HepG2 (cell line): ENCODE results near the gene ZNF813. TPM values are rescaled to one million over a fixed set of nuclear protein-coding genes. Genes with fewer than 3 reads are reported as not detected.
"Not testable (repeated sequence)": the region's sequence is repeated elsewhere in the genome, so short reads cannot be mapped to it uniquely, and the experiment has no call there.

Experiments used
- ATAC-seq: fragments of 200-7000 bp; cut with Tn5 transposase; 3 replicates; pipeline ENCODE4 v1.9.1; 2020; ENCODE audit warnings: mild to moderate bottlenecking, moderate library complexity
- BruUV-seq: library from RNA; stranded (reverse); fragments of 400-500 nt; replicated peaks from 2 replicates; lab custom pipeline; 2021; lab: Mats Ljungman, UMichigan
- CTCF ChIA-PET: fragments of 300-600 bp; formaldehyde crosslinking; extraction: SDS; loops from one replicate; lab custom pipeline; 2021; ENCODE audit warnings: low total read pairs, inconsistent platforms, low intra/inter-chr PET ratio; lab: Yijun Ruan, JAX
- POLR2A ChIA-PET: fragments of 350-600 bp; sonication (Branson Sonifier 250); formaldehyde crosslinking; loops from one replicate; lab custom pipeline; 2020; ENCODE audit warnings: antibody characterized with exemption, inconsistent platforms; lab: Yijun Ruan, JAX
- DNase-seq: peaks from one replicate; pipeline ENCODE4 v3.0.0-alpha.2; 2015; ENCODE audit warnings: low spot score
- FAIRE-seq: peaks from 3 replicates; lab custom pipeline; 2011; peaks lifted over from hg19 to GRCh38; lab: Jason Lieb, UNC
- H2AFZ ChIP-seq: one replicate; pipeline ENCODE4 v1.6.1; 2011; ENCODE audit warnings: low read length, inconsistent platforms
- H3K27ac ChIP-seq: fragments of 300-600 bp; 3 replicates; pipeline ENCODE4 v1.8.0; 2011; ENCODE audit warnings: mixed run types, mild to moderate bottlenecking, mixed read lengths, low read length, inconsistent platforms; ENCODE audit not compliant: insufficient read depth; ENCODE audit errors: extremely low read length
- H3K27me3 ChIP-seq, 2 experiments: fragments of 200-600 bp in 1 of 2; 2 replicates in 1 of 2; 3 replicates in 1 of 2; pipeline versions ENCODE4 v1.6.0 to v1.8.0; 2011; ENCODE audit warnings: low read length in 2 of 2, mild to moderate bottlenecking in 2 of 2, moderate library complexity in 2 of 2, inconsistent platforms in 1 of 2; ENCODE audit not compliant: insufficient read depth in 2 of 2, control insufficient read depth in 1 of 2
- H3K36me3 ChIP-seq, 2 experiments: fragments of 200-600 bp in 1 of 2; replicated peaks in 1 of 2; 2 replicates in 1 of 2; 3 replicates in 1 of 2; pipeline versions ENCODE4 v1.5.1 to v1.8.0; 2011; ENCODE audit warnings: low read length in 2 of 2, inconsistent platforms in 1 of 2; ENCODE audit not compliant: insufficient read depth in 2 of 2, control insufficient read depth in 1 of 2
- H3K4me1 ChIP-seq: 2 replicates; pipeline ENCODE4 v1.5.1; 2012; ENCODE audit warnings: low read length, inconsistent platforms; ENCODE audit not compliant: insufficient read depth
- H3K4me2 ChIP-seq: 2 replicates; pipeline ENCODE4 v1.6.0; 2011; ENCODE audit warnings: low read depth, low read length, inconsistent platforms
- H3K4me3 ChIP-seq, 3 experiments: fragments of 200-600 bp in 1 of 3; sonication (generic), shearing (Covaris generic) in 1 of 3; replicated peaks in 1 of 3; 2 replicates each; pipeline ENCODE4 v1.5.1; 2011 to 2016; ENCODE audit warnings: low read length in 3 of 3, inconsistent platforms in 2 of 3, low read depth in 2 of 3, mild to moderate bottlenecking in 2 of 3, control low read depth in 1 of 3, mixed read lengths in 1 of 3; ENCODE audit not compliant: insufficient read depth in 1 of 3
- H3K79me2 ChIP-seq: one replicate; pipeline ENCODE4 v1.6.1; 2011; ENCODE audit warnings: low read length, inconsistent platforms; ENCODE audit not compliant: insufficient read depth
- H3K9ac ChIP-seq: 2 replicates; pipeline ENCODE4 v1.6.0; 2011; ENCODE audit warnings: mild to moderate bottlenecking, low read depth, low read length, inconsistent platforms; ENCODE audit not compliant: insufficient read depth
- H3K9me3 ChIP-seq: 2 replicates; pipeline ENCODE4 v1.5.1; 2012; ENCODE audit warnings: mild to moderate bottlenecking, low read length
- H4K20me1 ChIP-seq: 2 replicates; pipeline ENCODE4 v1.6.0; 2011; ENCODE audit warnings: inconsistent platforms, mild to moderate bottlenecking, low read length, moderate library complexity; ENCODE audit not compliant: insufficient read depth
- KAT8 ChIP-seq: IDR thresholded peaks from 2 replicates; pipeline ENCODE4 v1.6.1; 2016; ENCODE audit warnings: missing genetic modification reagents, missing compliant biosample characterization
- MED1 ChIP-seq: sonication (generic); formaldehyde crosslinking; IDR thresholded peaks from 2 replicates; pipeline ENCODE4 v1.4.0; 2020; ENCODE audit warnings: missing genetic modification reagents
- PITX1 ChIP-seq: sonication (generic); formaldehyde crosslinking; IDR thresholded peaks from 2 replicates; pipeline ENCODE4 v1.5.1; 2020; ENCODE audit warnings: mild to moderate bottlenecking, missing genetic modification reagents
- PPARG ChIP-seq: conservative IDR thresholded peaks from 2 replicates; pipeline ENCODE4 v1.6.1; 2016; ENCODE audit warnings: missing biosample characterization, missing genetic modification reagents
- SAP130 ChIP-seq: IDR thresholded peaks from 2 replicates; pipeline ENCODE4 v1.6.1; 2016; ENCODE audit warnings: low read depth
- SOX5 ChIP-seq: IDR thresholded peaks from 2 replicates; pipeline ENCODE4 v1.6.1; 2016; ENCODE audit warnings: borderline replicate concordance
- THAP11 ChIP-seq: IDR thresholded peaks from 2 replicates; pipeline ENCODE4 v1.6.1; 2016; ENCODE audit warnings: missing biosample characterization, missing genetic modification reagents
- ZNF672 ChIP-seq: sonication (generic); formaldehyde crosslinking; IDR thresholded peaks from 2 replicates; pipeline ENCODE4 v1.8.1; 2022; ENCODE audit warnings: missing genetic modification reagents
- ZNF768 ChIP-seq: sonication (generic); formaldehyde crosslinking; IDR thresholded peaks from 2 replicates; pipeline ENCODE4 v1.4.0; 2020; ENCODE audit warnings: missing genetic modification reagents
- ZNF839 ChIP-seq: sonication (generic); formaldehyde crosslinking; IDR thresholded peaks from 2 replicates; pipeline ENCODE4 v1.4.0; 2020; ENCODE audit warnings: missing genetic modification reagents, mild to moderate bottlenecking, borderline replicate concordance
- WGBS: methylation state at CpG from one replicate; pipeline ENCODE4 v1.1.6; 2017; ENCODE audit warnings: low lambda C conversion rate; 5-methylcytosine and 5-hydroxymethylcytosine counted together
- in situ Hi-C: cut with HindIII; loops from 2 replicates; pipeline ENCODE4 v1.10.0; 2017; ENCODE audit warnings: low pct_unique_long_range_greater_than_20kb; ENCODE audit not compliant: extremely low pct_ligation_motif_present
- intact Hi-C: fragments of 100-400 bp; cut with micrococcal nuclease; formaldehyde crosslinking; loops from one replicate; pipeline ENCODE4 v1.10.0; 2022; ENCODE audit not compliant: unreplicated experiment
- polyA plus RNA-seq, 8 experiments: library from polyadenylated mRNA; depleted of rRNA in 3 of 8; stranded (reverse) in 7 of 8; unstranded in 1 of 8; fragments of >200 nt; fragmentation: Illumina TruSeq in 4 of 8; extraction: Trizol in 4 of 8; gene quantifications; 2 replicates each; pipeline versions ENCODE4 v1.2.1 to v1.2.3, GENCODE V29; 2011 to 2016; ENCODE audit warnings: low read depth in 4 of 8, missing spikeins in 1 of 8, mixed read lengths in 1 of 8; ENCODE audit not compliant: insufficient read depth in 1 of 8
- total RNA-seq, 5 experiments: library from RNA; depleted of rRNA; stranded (reverse); fragments of >200 nt; fragmentation: Illumina TruSeq; extraction: Trizol; gene quantifications; 2 replicates each; pipeline ENCODE4 v1.2.3, GENCODE V29; 2016; ENCODE audit warnings: low read depth in 1 of 5
- TF ChIP-seq, protein P1 (sequence below): sonication (generic); formaldehyde crosslinking; IDR thresholded peaks from 2 replicates; pipeline ENCODE4 v1.5.0; 2020; ENCODE audit warnings: missing genetic modification reagents
- TF ChIP-seq, protein P2 (sequence below): IDR thresholded peaks from 2 replicates; pipeline ENCODE4 v1.6.1; 2012; ENCODE audit warnings: inconsistent platforms
- TF ChIP-seq, protein P3 (sequence below): sonication (generic); formaldehyde crosslinking; IDR thresholded peaks from 2 replicates; pipeline ENCODE4 v1.4.0; 2020; ENCODE audit warnings: missing genetic modification reagents
- TF ChIP-seq, protein P4 (sequence below): sonication (generic); formaldehyde crosslinking; IDR thresholded peaks from 2 replicates; pipeline ENCODE4 v1.5.0; 2020; ENCODE audit warnings: mild to moderate bottlenecking, missing genetic modification reagents, borderline replicate concordance

The ZNF813 gene
- total and polyA plus RNA-seq, 2 of the 13 experiments (the other 11 are each of a cell fraction or from before 2014, with no cell fraction given), result 2.1 to 8.9 TPM

DNA sequence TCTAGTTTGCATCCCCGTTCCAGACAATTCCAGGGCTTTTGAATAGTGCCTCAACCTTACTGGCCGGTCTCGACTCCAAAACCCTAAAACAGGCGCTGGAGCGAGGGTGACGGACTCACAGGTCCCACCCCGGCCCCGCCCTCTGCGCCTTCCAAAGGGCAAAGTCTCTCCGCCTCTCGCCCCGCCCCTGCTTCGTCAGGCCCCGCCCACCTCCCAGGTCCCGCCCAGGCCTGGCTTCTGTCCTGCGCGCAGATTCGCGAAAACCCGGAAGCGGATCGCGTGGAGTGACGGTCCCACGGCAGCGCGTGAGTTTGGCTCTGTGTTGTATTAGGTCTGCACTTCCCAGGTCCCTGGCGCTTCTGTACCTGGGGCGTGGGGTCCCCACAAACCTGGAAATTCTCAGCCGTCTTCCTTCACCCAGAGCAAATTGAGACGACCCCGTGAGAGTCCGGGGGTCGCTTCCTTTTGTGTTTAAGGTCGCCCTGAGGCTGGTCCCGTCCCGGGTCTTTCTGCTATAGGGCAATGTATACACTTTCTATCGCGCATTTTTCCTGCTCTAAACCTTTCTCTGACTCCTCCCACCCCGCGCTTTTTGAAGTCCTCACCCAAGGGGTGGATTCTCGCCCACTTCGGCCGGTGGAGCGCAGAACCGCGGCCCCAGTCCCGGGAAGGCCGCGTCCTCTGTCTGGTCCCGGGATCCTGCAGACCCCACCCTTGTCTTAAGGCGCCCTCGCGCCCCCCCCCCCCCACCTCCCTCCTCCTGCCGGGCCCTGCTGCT lies at the start of gene ZNF813 (continued):
- TF ChIP-seq, protein P1, sequence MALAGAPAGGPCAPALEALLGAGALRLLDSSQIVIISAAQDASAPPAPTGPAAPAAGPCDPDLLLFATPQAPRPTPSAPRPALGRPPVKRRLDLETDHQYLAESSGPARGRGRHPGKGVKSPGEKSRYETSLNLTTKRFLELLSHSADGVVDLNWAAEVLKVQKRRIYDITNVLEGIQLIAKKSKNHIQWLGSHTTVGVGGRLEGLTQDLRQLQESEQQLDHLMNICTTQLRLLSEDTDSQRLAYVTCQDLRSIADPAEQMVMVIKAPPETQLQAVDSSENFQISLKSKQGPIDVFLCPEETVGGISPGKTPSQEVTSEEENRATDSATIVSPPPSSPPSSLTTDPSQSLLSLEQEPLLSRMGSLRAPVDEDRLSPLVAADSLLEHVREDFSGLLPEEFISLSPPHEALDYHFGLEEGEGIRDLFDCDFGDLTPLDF (CRISPR knock-in tag), result peak; percentile 65
- TF ChIP-seq ZNF839 (CRISPR knock-in tag) (no peak), ZNF672 (no peak), PPARG (CRISPR knock-in tag) (no peak)
- TF ChIP-seq, protein P2, sequence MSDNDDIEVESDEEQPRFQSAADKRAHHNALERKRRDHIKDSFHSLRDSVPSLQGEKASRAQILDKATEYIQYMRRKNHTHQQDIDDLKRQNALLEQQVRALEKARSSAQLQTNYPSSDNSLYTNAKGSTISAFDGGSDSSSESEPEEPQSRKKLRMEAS, result peak; percentile 59; the same call in 1 of the 2 replicates

DNA sequence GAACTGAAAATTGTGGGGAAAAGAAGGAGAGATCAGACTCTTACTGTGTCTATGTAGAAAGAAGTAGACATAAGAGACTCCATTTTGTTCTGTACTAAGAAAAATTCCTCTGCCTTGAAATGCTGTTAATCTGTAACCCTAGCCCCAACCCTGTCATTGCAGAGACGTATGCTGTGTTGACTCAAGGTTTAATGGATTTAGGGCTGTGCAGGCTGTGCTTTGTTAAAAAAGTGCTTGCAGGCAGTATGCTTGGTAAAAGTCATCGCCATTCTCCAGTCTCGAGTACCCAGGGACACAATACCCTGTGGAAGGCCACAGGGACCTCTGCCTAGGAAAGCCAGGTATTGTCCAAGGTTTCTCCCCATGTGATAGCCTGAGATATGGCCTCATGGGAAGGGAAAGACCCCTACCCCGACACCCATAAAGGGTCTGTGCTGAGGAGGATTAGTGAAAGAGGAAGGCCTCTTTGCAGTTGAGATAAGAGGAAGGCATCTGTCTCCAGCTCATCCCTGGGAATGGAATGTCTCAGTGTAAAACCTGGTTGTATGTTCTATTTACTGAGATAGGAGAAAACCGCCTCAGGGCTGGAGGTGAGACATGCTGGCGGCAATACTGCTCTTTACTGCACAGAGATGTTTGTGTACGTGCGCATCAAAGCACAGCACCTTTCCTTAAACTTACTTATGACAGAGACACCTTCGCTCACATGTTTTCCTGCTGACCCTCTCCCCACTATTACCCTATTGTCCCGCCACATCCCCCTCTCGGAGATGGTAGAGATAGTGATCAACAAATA lies 46.8 kb upstream of the ZNF813 start:
- ATAC-seq, H2AFZ ChIP-seq, BruUV-seq, H4K20me1 ChIP-seq, H3K36me3 ChIP-seq, H3K9ac ChIP-seq, H3K79me2 ChIP-seq, POLR2A ChIA-PET, H3K27me3 ChIP-seq, in situ Hi-C loops, H3K4me3 ChIP-seq, CTCF ChIA-PET, H3K9me3 ChIP-seq, FAIRE-seq: not testable (repeated sequence)
- WGBS, result 37% methylated on average over 11 of the region's 11 CpGs
- H3K4me2 ChIP-seq, result peak overlapping the region; percentile 50
- peak; percentile 83 for DNase-seq
- H3K27ac ChIP-seq, result peak overlapping the region; percentile 52
- peaks cover 28% of the 10 kb centered on the region for H3K4me1 ChIP-seq
- intact Hi-C loops, result loop anchor here (10.0 kb wide), 1 partner anchor 324 kb away; no protein-coding TSS in a partner anchor
- TF ChIP-seq SOX5 (CRISPR knock-in tag), result peak; percentile 52; the same call in 1 of the 2 replicates
- TF ChIP-seq, protein P3, sequence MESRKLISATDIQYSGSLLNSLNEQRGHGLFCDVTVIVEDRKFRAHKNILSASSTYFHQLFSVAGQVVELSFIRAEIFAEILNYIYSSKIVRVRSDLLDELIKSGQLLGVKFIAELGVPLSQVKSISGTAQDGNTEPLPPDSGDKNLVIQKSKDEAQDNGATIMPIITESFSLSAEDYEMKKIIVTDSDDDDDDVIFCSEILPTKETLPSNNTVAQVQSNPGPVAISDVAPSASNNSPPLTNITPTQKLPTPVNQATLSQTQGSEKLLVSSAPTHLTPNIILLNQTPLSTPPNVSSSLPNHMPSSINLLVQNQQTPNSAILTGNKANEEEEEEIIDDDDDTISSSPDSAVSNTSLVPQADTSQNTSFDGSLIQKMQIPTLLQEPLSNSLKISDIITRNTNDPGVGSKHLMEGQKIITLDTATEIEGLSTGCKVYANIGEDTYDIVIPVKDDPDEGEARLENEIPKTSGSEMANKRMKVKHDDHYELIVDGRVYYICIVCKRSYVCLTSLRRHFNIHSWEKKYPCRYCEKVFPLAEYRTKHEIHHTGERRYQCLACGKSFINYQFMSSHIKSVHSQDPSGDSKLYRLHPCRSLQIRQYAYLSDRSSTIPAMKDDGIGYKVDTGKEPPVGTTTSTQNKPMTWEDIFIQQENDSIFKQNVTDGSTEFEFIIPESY (CRISPR knock-in tag), result peak; percentile 51; the same call in 1 of the 2 replicates
- TF ChIP-seq SAP130 (CRISPR knock-in tag), result peak; percentile 72
- TF ChIP-seq ZNF768 (CRISPR knock-in tag), result peak; percentile 73; the same call in 1 of the 2 replicates
- peak; percentile 44; the same call in 1 of the 2 replicates for TF ChIP-seq THAP11 (CRISPR knock-in tag)
- TF ChIP-seq, protein P4, sequence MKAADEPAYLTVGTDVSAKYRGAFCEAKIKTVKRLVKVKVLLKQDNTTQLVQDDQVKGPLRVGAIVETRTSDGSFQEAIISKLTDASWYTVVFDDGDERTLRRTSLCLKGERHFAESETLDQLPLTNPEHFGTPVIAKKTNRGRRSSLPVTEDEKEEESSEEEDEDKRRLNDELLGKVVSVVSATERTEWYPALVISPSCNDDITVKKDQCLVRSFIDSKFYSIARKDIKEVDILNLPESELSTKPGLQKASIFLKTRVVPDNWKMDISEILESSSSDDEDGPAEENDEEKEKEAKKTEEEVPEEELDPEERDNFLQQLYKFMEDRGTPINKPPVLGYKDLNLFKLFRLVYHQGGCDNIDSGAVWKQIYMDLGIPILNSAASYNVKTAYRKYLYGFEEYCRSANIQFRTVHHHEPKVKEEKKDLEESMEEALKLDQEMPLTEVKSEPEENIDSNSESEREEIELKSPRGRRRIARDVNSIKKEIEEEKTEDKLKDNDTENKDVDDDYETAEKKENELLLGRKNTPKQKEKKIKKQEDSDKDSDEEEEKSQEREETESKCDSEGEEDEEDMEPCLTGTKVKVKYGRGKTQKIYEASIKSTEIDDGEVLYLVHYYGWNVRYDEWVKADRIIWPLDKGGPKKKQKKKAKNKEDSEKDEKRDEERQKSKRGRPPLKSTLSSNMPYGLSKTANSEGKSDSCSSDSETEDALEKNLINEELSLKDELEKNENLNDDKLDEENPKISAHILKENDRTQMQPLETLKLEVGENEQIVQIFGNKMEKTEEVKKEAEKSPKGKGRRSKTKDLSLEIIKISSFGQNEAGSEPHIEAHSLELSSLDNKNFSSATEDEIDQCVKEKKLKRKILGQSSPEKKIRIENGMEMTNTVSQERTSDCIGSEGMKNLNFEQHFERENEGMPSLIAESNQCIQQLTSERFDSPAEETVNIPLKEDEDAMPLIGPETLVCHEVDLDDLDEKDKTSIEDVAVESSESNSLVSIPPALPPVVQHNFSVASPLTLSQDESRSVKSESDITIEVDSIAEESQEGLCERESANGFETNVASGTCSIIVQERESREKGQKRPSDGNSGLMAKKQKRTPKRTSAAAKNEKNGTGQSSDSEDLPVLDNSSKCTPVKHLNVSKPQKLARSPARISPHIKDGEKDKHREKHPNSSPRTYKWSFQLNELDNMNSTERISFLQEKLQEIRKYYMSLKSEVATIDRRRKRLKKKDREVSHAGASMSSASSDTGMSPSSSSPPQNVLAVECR (CRISPR knock-in tag), result peak; percentile 23; the same call in 1 of the 2 replicates
- TF ChIP-seq MED1 (CRISPR knock-in tag), result 0 out of 2 replicates have a peak, but pooled peaks have one; percentile 23
- peak; percentile 98 for TF ChIP-seq PITX1 (CRISPR knock-in tag)
- peak; percentile 32; the same call in 1 of the 2 replicates for TF ChIP-seq KAT8 (CRISPR knock-in tag)
